GM19099 (cell line): ENCODE results near the gene TRMT1.

ENCODE experiments used
- POLR2A ChIP-seq: IDR thresholded peaks from 3 replicates; pipeline ENCODE4 v1.6.1; 2011; ENCODE audit warnings: low read depth; ENCODE audit not compliant: insufficient read length; ENCODE audit errors: extremely low read depth

Gene TRMT1

GRCh38 chr19:13120817-13121216, 4.3 kb upstream of the TRMT1 start:
- TF ChIP-seq POLR2A = no peak

GRCh38 chr19:13120031-13120430, 3.5 kb upstream of the TRMT1 start:
- TF ChIP-seq POLR2A = no peak

GRCh38 chr19:13119627-13120026, 3.1 kb upstream of the TRMT1 start:
- no peak for TF ChIP-seq POLR2A

- no peak for TF ChIP-seq POLR2A
Observed at GRCh38 chr19:13118424-13119193, 2.1 kb upstream of the TRMT1 start.

GRCh38 chr19:13117772-13118423, 1.4 kb upstream of the TRMT1 start, which contains the start of gene NACC1:
NACC1 (plus strand) TSS chr19:13118264; CDS start chr19:13135208, 16,944 bp downstream.
- peak; percentile 64 for TF ChIP-seq POLR2A

- TF ChIP-seq POLR2A = no peak
Observed at GRCh38 chr19:13117176-13117771, 734 bp upstream of the TRMT1 start.

GRCh38 chr19:13115936-13116281, 631 bp downstream of the TRMT1 start:
- no peak for TF ChIP-seq POLR2A

- TF ChIP-seq POLR2A = no peak
Observed at GRCh38 chr19:13112555-13112954, 4.0 kb downstream of the TRMT1 start.

- no peak for TF ChIP-seq POLR2A
Observed at GRCh38 chr19:13110099-13110610, 6.4 kb downstream of the TRMT1 start.

- no peak for TF ChIP-seq POLR2A
Observed at GRCh38 chr19:13109361-13110098, 7.0 kb downstream of the TRMT1 start.

- peak; percentile 49 for TF ChIP-seq POLR2A
Observed at GRCh38 chr19:13104848-13105711, 11.5 kb downstream of the TRMT1 start.

GRCh38 chr19:13104360-13104847, 12.1 kb downstream of the TRMT1 start:
- no peak for TF ChIP-seq POLR2A

- no peak for TF ChIP-seq POLR2A
Observed at GRCh38 chr19:13103581-13104359, 12.8 kb downstream of the TRMT1 start.
